ENCODE measurements around the gene CMC4. TPM values are rescaled to one million over a fixed set of nuclear protein-coding genes. Genes with fewer than 3 reads are reported as not detected.

Gene CMC4
- total RNA-seq, 1 experiment from 2014 or later = 13.0 TPM

GRCh38 chrX:155086202-155086840, 15.4 kb upstream of the CMC4 start:
- POLR2A ChIA-PET = no interaction called here
- intact Hi-C loops (cut with micrococcal nuclease; ENCODE audit: unreplicated experiment) (no loop called here), in situ Hi-C loops (cut with HindIII; ENCODE audit: low pct_unique_long_range_greater_than_20kb, low sequenced_read_pairs) (no loop called here)
- peak; percentile 85 for TF ChIP-seq CTCF (IDR thresholded peaks at IDR 0.05)
- TF ChIP-seq POLR2AphosphoS5 (IDR thresholded peaks at IDR 0.05; ENCODE audit: low read depth, low read length) = no peak
- no peaks in the 10 kb centered on the region for H3K4me1 ChIP-seq (ENCODE audit: control insufficient read depth, insufficient read depth, low read length)
- no peak overlapping the region for H3K27ac ChIP-seq (ENCODE audit: low read length)
- peaks cover 2% of the 10 kb centered on the region; the same call in 1 of the 2 replicates for H3K36me3 ChIP-seq (ENCODE audit: control insufficient read depth, insufficient read depth, low read length)
- BruUV-seq (replicated peaks) = no TSS peak
- no peak for DNase-seq (ENCODE audit: low read depth, low spot score)
- no peak overlapping the region for H3K4me3 ChIP-seq (ENCODE audit: low read depth in 2 of 2, low read length in 2 of 2)
- peak; percentile 86 for ATAC-seq
- CTCF ChIA-PET = interaction anchor here (0.7 kb wide), 5 partner anchors 11 to 567 kb away, joined by 3 to 4 read pairs (median 3); no protein-coding TSS in a partner anchor
- no peaks in the 10 kb centered on the region for H3K27me3 ChIP-seq (ENCODE audit: control insufficient read depth, insufficient read depth, low read length)
- H3K9me3 ChIP-seq (ENCODE audit: control insufficient read depth, insufficient read depth, low read depth, low read length) = no peaks in the 10 kb centered on the region

- POLR2A ChIA-PET = interaction anchor here (1.0 kb wide), 1 partner anchor 45 kb away, joined by 3 read pairs; the partner anchor contains the start of gene FUNDC2
- in situ Hi-C loops (cut with HindIII; ENCODE audit: low pct_unique_long_range_greater_than_20kb, low sequenced_read_pairs) = no loop called here
These were observed 851 bp upstream of the CMC4 start for GRCh38 chrX:155071694-155072280.

More at GRCh38 chrX:155071694-155072280, 851 bp upstream of the CMC4 start:
- ATAC-seq (peak; percentile 42), DNase-seq (ENCODE audit: low read depth, low spot score) (no peak)
- TSS peak; percentile 78 for BruUV-seq (replicated peaks)
- Histone ChIP-seq H3K4me3 (ENCODE audit: low read depth in 2 of 2, low read length in 2 of 2) (peak overlapping the region; percentile 80 to 89), H3K27ac (ENCODE audit: low read length) (peak overlapping the region; percentile 93), H3K27me3 (ENCODE audit: control insufficient read depth, insufficient read depth, low read length) (no peaks in the 10 kb centered on the region), H3K36me3 (ENCODE audit: control insufficient read depth, insufficient read depth, low read length) (peaks cover 15% of the 10 kb centered on the region), H3K9me3 (ENCODE audit: control insufficient read depth, insufficient read depth, low read depth, low read length) (no peaks in the 10 kb centered on the region), H3K4me1 (ENCODE audit: control insufficient read depth, insufficient read depth, low read length) (peaks cover 25% of the 10 kb centered on the region)
- CTCF ChIA-PET = no interaction called here
- intact Hi-C loops (cut with micrococcal nuclease; ENCODE audit: unreplicated experiment) = no loop called here
- no peak for TF ChIP-seq SIN3A (IDR thresholded peaks at IDR 0.05; ENCODE audit: borderline replicate concordance, insufficient read depth, low read depth, low read length)
- no peak for TF ChIP-seq CTCF (IDR thresholded peaks at IDR 0.05)
- TF ChIP-seq POLR2AphosphoS5 (IDR thresholded peaks at IDR 0.05; ENCODE audit: low read depth, low read length) = no peak
- no peak for TF ChIP-seq REST (IDR thresholded peaks at IDR 0.05; ENCODE audit: insufficient read depth in 1 of 2, low read depth in 2 of 2, low read length in 1 of 2)
- no peak for TF ChIP-seq TCF7L2 (IDR thresholded peaks at IDR 0.05; ENCODE audit: low read depth, low read length)

All from Panc1 (cell line).